Ecto neural progenitor cell (in vitro differentiated cells): ENCODE measurements around the gene ARFRP1.

Experiments
- DNase-seq: peaks from one replicate; pipeline ENCODE4 v3.0.0-alpha.2; 2018; ENCODE audit warnings: low spot score

ARFRP1 gene

DNA sequence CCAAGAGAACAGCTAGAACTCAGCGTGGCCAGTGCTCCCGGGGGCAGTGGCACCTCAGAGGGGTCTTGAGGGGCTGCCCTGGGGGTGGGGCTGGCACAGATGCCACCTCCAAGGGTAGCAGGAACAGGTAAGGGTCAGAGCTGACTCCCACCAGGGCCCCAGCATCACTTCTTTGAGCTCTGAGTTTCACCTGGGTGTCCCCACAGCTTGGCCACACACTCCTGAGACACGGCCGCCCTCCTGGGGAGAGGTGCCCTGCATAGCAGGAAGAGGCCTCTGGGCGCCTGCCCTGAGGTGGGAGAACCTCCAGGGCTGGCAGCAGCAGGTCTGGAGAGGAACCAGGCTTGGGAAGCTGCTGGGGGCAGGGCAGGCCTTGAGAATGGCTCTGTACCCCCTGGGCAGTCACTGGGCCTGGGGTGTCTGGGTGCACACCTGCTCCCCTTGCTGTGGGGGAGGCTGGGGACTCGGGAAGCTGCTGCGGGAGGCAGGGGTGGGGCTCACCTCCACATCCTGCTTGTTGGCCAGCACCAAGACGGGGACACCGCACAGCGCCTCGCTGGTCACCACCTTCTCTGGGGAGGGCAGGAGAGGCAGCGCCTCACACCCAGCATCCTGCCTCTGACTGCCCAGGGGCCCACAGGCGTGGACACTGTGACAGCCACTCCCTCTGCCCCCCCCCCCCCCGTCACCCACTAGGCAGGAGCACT lies 6.3 kb downstream of the ARFRP1 start:
- DNase-seq: no peak

DNA sequence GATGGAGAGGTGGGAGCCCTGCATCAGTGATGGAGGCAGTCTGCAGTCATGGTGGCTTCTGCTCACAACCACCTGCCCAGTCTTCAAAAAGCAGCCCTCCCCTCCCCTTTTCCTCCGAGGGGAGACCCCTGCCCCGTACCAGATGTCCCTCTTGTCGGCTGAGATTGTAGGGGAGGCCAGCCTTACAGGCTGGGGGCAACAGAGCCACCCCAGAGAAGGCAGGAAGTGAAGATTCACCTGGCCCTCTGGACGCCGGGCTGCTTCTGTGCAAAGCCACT lies 6.8 kb downstream of the ARFRP1 start:
- no peak for DNase-seq

DNA sequence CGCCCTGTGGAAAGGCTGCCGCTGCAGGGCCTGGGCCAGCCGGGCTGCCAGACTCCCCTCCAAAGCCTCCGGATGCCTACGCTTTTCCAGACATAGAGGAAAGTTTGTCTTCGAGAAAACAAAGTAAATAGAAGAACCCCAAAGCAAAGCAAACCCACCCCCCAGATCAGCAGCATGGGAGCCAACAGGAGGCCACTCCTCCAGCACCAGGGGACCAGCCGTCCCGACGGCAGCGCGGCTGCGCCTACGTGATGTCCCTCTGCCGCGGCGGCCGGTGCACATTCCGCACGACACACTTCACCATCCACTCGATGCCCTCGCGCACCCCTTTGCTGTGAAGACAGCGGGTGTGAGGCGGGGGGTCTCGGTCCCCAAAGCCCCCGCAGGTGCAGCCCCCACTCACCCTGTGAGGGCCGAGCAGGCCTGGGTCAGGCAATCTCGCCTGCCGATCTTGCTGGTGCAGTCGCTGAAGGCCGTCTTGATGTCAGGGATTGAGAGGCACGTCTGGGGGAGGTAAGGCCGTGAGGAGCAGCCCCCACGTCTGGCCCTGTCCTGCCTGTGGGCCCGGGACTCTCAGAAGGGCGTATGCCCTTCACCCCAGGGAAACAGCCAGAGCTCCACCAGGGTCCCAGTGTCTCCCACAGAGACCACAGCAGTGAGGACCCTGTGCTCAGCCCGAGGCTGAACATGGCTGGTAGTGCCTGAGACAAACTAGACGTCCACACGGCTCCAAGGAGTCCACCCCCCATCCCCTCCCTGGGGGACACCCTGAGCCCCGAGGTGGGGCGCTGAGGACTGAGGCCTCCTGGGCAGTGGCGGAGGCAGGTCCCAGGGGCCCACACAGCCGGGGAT lies 7.4 kb downstream of the ARFRP1 start:
- DNase-seq: peak; percentile 41

DNA sequence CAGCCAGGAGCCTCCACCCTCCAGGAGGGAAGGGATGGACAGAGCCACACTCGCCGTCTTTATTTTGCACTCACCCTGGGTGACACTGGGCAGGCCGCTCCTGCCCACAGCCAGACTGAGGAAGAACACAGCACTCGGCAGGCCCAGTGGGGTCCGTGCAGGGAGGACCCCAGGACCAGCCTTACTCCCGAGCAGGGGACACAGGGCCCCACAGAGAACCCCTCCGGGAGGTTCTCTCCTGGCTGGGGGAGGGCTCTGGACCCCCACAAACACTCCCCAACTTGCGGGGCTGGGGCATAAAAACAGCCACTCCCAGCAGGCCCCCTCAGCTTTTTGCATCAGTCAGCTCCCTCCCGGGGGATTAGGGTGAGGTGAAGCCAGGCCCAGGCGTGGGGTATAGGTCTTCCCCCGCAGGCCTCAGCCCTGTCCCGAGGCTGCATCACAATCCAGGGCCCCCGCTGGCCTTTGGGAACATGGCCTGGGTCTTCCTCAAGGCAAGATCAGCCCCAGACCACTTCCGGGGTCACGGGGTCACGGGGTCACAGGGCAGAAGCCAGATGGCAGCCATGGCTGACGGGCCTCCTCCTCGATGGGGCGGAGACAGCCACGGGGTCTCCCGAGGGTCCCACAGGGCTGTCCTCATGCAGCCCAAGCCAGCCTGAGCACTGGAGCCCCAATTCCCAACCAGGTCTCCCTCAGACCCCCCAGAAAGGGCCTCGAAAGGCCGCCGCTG lies 8.1 kb downstream of the ARFRP1 start:
- DNase-seq: no peak

DNA sequence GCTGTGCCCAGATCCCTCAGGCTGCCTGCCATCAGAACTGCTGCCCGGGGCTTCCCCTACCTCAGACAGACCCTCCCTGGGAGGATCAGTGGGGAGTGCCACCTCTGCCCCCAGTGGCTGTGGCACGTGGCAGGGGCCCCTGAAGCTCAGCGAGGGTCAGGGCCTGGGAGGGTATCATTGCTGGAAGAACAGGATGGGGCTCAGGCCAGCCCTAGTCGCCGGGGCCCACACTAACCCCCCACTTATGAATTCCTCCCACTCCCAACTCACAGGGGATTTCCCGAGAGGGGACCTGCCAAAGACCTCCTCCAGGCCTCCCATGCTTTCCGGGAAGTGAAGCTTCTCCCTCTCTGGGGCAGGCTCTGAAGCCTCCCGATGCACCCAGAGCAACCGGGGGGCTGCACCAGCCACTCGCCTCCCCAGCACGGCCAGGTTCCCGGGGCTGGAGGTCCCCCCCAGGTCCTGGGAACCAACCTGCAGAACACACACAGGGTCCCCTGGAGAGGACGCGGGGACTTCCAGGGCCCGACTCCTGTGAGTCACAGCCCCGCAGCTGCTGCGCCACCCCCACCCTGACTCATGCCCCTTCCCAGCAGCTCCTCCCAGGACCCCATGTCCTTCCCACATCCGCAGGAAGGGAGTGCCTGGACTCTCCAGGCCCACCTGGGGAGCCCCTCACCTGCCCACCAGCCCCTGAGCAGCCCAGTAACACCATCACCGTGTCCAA lies 8.9 kb downstream of the ARFRP1 start:
- no peak for DNase-seq

DNA sequence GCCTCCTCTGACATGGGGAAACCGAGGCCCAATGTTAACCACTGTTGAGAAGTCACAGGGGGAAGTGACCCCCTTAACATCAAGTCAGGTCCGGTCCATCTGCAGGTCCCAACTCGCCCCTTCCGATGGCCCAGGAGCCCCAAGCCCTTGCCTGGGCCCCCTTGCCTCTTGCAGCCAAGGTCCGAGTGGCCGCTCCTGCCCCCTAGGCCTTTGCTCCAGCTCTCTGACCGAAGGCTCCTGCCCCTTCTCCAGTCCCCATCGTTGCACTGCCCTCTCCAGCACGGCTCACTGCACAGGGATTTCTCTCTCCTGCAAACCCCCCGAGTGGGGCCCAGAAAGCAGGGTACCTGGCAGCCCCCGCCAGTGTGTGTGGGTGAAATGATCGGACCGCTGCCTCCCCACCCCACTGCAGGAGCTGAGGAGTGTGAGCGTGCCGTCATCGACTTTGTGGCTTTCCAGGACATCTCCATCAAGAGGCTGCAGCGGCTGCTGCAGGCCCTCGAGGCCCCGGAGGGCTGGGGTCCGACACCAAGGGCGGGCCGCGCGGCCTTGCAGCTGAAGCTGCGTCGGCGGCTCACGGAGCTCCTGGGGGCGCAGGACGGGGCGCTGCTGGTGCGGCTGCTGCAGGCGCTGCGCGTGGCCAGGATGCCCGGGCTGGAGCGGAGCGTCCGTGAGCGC lies 9.8 kb downstream of the ARFRP1 start:
- DNase-seq: no peak

DNA sequence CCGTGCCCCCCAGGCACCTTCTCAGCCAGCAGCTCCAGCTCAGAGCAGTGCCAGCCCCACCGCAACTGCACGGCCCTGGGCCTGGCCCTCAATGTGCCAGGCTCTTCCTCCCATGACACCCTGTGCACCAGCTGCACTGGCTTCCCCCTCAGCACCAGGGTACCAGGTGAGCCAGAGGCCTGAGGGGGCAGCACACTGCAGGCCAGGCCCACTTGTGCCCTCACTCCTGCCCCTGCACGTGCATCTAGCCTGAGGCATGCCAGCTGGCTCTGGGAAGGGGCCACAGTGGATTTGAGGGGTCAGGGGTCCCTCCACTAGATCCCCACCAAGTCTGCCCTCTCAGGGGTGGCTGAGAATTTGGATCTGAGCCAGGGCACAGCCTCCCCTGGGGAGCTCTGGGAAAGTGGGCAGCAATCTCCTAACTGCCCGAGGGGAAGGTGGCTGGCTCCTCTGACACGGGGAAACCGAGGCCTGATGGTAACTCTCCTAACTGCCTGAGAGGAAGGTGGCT lies 10.4 kb downstream of the ARFRP1 start:
- no peak for DNase-seq

DNA sequence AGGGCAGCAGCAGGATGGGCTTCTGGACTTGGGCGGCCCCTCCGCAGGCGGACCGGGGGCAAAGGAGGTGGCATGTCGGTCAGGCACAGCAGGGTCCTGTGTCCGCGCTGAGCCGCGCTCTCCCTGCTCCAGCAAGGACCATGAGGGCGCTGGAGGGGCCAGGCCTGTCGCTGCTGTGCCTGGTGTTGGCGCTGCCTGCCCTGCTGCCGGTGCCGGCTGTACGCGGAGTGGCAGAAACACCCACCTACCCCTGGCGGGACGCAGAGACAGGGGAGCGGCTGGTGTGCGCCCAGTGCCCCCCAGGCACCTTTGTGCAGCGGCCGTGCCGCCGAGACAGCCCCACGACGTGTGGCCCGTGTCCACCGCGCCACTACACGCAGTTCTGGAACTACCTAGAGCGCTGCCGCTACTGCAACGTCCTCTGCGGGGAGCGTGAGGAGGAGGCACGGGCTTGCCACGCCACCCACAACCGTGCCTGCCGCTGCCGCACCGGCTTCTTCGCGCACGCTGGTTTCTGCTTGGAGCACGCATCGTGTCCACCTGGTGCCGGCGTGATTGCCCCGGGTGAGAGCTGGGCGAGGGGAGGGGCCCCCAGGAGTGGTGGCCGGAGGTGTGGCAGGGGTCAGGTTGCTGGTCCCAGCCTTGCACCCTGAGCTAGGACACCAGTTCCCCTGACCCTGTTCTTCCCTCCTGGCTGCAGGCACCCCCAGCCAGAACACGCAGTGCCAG lies 11.0 kb downstream of the ARFRP1 start, which contains the start of gene TNFRSF6B:
TNFRSF6B (plus strand) TSS at position 25 of the 729 bp plus-strand sequence; CDS start at position 141, 116 bp downstream.
- DNase-seq: no peak

DNA sequence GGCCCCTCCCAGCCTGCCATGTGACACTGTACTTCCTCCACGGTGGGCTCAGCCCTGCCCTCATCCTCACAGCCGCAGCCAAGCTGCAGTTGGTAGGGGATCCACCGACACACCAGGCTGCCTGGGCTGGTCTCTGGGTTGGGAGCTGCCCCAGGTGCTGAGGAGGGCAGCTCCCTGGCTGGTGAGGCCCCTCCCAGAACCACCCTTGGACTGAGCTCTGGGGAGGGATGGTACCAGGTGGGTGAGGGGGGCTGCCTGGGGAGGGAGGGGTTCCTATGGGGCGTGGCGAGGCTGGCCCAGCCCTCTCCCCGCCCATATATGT lies 11.5 kb downstream of the ARFRP1 start:
- DNase-seq: no peak

DNA sequence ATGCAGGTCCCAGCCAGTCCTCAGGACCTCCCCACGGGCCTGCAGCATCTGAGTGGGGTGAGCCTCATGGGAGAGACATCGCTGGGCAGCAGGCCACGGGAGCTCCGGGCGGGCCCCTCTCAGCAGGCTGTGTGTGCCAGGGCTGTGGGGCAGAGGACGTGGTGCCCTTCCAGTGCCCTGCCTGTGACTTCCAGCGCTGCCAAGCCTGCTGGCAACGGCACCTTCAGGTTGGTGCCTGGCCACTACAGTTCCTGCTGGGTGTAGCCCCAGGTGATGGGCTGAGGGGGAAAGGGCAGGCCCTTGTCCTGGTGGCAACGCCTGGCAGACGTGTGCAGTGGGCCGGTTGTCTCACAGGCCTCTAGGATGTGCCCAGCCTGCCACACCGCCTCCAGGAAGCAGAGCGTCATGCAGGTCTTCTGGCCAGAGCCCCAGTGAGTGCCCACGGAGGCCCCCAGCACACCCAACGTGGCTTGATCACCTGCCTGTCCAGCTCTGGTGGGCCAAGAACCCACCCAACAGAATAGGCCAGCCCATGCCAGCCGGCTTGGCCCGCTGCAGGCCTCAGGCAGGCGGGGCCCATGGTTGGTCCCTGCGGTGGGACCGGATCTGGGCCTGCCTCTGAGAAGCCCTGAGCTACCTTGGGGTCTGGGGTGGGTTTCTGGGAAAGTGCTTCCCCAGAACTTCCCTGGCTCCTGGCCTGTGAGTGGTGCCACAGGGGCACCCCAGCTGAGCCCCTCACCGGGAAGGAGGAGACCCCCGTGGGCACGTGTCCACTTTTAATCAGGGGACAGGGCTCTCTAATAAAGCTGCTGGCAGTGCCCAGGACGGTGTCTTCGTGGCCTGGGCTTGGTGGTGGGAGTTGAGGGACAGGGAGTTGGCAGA lies 12.1 kb downstream of the ARFRP1 start:
- no peak for DNase-seq

DNA sequence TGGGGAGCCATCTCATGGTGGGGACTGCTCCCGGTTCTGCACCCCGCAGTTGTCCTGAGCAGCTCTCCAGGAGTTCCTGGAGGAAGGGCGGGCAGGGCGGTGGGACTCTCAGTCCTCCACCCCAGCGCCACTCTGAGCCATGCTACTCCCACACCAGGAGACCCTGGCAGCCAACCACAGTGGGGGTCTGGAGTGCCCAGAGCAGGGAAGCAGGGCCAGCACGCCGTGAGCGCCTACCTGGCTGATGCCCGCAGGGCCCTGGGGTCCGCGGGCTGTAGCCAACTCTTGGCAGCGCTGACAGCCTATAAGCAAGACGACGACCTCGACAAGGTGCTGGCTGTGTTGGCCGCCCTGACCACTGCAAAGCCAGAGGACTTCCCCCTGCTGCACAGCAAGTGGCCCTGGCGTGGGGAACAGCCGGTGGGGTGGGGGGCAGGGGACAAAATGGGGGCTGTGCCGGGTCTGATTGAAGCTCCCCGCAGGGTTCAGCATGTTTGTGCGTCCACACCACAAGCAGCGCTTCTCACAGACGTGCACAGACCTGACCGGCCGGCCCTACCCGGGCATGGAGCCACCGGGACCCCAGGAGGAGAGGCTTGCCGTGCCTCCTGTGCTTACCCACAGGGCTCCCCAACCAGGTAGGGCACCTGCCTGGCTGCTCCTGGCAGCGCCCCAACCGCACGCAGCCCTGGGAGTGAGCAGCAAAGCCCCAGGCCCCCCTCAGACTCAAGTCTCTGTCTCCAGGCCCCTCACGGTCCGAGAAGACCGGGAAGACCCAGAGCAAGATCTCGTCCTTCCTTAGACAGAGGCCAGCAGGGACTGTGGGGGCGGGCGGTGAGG lies 13.0 kb downstream of the ARFRP1 start:
- DNase-seq: no peak

DNA sequence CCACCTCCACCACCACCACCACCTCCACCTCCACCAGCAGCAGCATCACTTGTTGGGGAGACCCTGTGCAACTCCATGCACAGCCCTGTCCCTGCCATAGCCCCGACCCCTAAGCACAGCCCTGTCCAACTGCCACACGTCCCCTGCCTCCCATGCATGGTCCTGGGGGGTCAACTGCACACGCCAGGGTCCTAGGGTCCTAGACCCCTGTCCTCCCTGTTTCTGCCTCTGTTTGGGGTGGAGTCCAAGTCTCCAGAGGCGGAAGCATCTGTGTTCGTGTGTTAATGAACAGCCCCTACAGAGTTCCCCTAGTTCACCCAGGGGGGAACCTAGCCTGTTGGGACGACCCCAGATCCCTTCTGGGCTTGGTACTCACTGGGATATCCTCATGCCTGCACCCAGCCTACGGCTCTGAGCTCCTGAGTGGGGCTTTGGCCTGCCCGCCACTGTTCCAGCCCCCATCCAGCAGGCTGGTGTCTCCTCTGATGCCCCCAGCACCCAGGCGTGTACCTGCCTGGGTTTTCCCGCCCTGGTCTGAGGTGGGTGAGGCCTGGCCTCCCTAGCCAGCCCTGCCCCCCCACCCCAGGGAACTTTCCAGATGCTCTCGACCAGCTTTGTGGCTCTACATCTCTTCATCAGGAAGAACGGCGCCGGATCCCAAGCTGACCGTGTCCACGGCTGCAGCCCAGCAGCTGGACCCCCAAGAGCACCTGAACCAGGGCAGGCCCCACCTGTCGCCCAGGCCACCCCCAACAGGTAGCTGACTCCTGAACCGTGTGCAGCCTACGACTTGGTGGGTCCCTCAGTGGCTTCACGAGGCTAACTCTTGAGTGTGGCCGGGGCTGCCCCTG lies 13.8 kb downstream of the ARFRP1 start:
- no peak for DNase-seq

DNA sequence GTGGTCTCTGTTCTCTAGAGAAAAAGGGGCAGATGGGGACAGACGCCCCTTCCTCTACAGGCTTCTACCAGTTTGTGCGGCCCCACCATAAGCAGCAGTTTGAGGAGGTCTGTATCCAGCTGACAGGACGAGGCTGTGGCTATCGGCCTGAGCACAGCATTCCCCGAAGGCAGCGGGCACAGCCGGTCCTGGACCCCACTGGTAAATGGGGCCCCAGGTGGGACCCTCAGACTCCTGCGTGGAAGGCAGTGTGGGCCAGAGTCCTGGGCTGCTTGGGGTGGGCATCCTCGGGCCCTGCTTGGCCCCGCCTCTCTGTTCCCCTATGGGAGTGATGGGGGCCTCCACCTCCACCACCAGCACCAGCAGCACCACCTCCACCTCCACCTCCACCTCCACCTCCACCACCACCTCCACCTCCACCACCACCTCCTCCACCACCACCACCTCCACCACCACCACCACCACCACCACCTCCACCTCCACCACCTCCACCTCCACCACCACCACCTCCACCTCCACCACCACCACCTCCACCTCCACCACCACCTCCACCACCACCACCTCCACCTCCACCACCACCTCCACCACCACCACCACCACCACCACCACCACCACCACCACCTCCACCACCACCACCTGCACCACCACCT lies 14.6 kb downstream of the ARFRP1 start:
- DNase-seq: no peak

DNA sequence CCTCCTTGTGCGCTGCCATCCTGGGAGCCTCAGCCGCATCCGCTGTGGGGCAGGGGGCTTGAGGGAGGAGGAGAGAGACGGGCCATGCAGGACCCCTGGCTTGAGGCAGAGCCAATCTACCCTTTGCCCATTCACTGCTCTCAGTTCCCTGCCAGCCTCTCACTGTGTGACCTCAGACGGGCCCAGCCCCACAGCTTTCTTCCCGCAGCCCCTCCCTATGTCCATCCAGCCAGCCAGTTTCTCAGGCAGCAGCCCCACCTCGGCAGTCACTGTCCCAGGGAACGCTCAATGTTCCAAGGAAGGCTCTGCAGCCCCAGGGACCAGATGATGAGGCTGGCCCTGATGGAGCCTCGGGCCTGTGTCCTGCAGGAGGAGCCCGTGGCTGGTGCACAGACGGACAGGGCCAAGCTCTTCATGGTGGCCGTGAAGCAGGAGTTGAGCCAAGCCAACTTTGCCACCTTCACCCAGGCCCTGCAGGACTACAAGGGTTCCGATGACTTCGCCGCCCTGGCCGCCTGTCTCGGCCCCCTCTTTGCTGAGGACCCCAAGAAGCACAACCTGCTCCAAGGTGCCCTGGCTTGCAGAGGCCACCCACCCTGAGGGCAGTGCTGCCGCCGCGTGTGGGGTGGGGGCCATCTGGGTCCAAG lies 15.2 kb downstream of the ARFRP1 start:
- no peak for DNase-seq

DNA sequence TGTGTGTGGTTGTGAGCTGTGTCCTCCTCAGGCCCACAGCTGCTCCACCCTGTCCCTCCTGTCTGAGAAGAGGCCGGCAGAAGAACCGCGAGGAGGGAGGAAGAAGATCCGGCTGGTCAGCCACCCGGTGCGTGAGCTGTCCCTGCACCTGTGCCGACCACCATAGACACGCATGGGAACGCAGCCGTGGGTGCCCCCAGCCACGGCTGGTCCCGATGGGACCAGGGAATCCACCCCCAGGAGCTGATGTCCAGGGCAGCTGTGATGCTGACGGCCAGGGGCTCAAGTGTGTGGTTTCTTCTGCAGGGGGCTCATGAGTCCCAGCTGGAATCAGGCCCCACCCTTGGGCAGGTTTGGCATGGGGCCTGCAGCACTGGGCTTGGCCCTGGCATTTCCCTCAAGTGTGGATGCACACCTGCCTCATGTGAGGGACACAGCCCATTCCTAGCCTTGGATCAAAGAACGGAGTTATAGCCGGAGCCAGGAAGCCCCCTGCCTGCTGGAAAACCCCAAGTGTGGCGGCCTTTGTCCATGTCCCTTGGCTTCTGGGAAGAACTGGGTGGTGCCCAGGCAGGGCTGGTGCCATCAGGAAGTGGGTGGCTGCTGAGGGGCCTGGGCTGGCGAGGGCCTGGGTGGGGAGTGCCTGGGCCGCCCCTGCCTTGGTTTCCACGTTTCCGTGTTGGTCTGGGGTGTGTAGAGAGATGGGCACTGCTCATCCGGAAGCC lies 15.9 kb downstream of the ARFRP1 start:
- DNase-seq: no peak
